ENCODE results near the gene RPS6KA2. TPM values are rescaled to one million over a fixed set of nuclear protein-coding genes. Genes with fewer than 3 reads are reported as not detected.

RPS6KA2 gene
- total RNA-seq, 1 experiment from 2014 or later, result 12.3 TPM

DNA sequence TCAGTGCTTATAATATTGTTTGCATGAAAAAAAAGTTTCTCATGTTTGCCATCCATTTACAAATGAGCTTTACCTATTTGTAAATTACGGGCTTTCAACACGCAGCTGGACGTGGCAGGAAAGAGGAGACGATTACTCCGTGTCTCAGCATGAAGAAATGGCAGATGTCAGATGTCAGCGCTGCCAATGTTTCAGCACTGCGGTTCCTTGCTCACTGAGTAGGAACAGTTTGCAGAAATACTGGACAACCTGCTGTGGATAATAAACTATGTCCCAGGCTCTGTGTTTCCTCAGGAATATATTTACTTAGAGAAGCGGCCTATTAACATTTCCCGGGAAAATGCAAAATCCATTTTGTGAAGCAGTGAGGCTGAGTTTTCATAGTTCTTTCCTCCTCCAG is 63.2 kb downstream of the RPS6KA2 start:
- Histone ChIP-seq H3K9ac (ENCODE audit: extremely low read depth, insufficient read length, low read length) (no peak overlapping the region), H2BK20ac (ENCODE audit: low read depth, low read length, poor library complexity, severe bottlenecking) (no peak overlapping the region), H4K20me1 (ENCODE audit: control insufficient read depth, insufficient read depth, insufficient read length) (no peaks in the 10 kb centered on the region), H3K4ac (ENCODE audit: low read depth, low read length) (no peak overlapping the region), H3K9me3 (ENCODE audit: control insufficient read depth, low read depth, low read length) (no peaks in the 10 kb centered on the region), H3K23ac (ENCODE audit: insufficient read length, low read depth, low read length) (no peak overlapping the region), H4K91ac (ENCODE audit: insufficient read length, low read depth, low read length) (no peak overlapping the region), H4K8ac (replicated peaks; ENCODE audit: insufficient read length, low read depth, low read length) (no peak overlapping the region), H2BK12ac (ENCODE audit: insufficient read length, low read depth, low read length) (no peak overlapping the region), H2AFZ (ENCODE audit: low read length) (no peak overlapping the region), H2BK15ac (ENCODE audit: low read depth, low read length) (no peak overlapping the region), H3K56ac (ENCODE audit: insufficient read length, low read depth, low read length) (no peak overlapping the region), H3K4me1 (ENCODE audit: insufficient read depth, low read length) (0 out of 2 replicates have a peak, but pooled peaks cover 5% of the 10 kb centered on the region), H2BK5ac (ENCODE audit: insufficient read length, low read length) (no peak overlapping the region), H3K27me3 (ENCODE audit: insufficient read depth, low read length) (no peaks in the 10 kb centered on the region), H3K79me1 (ENCODE audit: insufficient read depth, low read depth, low read length, poor library complexity, severe bottlenecking) (no peaks in the 10 kb centered on the region), H3K27ac (ENCODE audit: insufficient read length, low read depth, low read length) (no peak overlapping the region), H2AK5ac (ENCODE audit: insufficient read length, low read length) (no peak overlapping the region), H3K18ac (ENCODE audit: insufficient read length, low read depth, low read length) (no peak overlapping the region), H2BK120ac (ENCODE audit: low read depth, low read length, poor library complexity, severe bottlenecking) (no peak overlapping the region), H3K23me2 (ENCODE audit: insufficient read length, low read depth, low read length, poor library complexity, severe bottlenecking) (no peaks in the 10 kb centered on the region), H3K4me2 (ENCODE audit: insufficient read depth, insufficient read length, low read length) (no peak overlapping the region), H3T11ph (ENCODE audit: low read length) (no peak overlapping the region), H4K5ac (ENCODE audit: insufficient read length, low read depth, low read length) (no peak overlapping the region), H3K14ac (ENCODE audit: insufficient read depth, low read length) (no peak overlapping the region), H3K79me2 (ENCODE audit: insufficient read depth, low read length) (peaks cover 4% of the 10 kb centered on the region; the same call in 1 of the 2 replicates)
- H3K9me3 Mint-ChIP-seq, result no peaks in the 10 kb centered on the region; a peak in 1 of 5 replicates
- H3K36me3 Mint-ChIP-seq (ENCODE audit: insufficient read depth in 1 of 3, low read depth in 3 of 3), result no peaks in the 10 kb centered on the region; a peak in 1 of 7 replicates
- H3K4me3 Mint-ChIP-seq, result no peak overlapping the region
- TF ChIP-seq, protein P1, sequence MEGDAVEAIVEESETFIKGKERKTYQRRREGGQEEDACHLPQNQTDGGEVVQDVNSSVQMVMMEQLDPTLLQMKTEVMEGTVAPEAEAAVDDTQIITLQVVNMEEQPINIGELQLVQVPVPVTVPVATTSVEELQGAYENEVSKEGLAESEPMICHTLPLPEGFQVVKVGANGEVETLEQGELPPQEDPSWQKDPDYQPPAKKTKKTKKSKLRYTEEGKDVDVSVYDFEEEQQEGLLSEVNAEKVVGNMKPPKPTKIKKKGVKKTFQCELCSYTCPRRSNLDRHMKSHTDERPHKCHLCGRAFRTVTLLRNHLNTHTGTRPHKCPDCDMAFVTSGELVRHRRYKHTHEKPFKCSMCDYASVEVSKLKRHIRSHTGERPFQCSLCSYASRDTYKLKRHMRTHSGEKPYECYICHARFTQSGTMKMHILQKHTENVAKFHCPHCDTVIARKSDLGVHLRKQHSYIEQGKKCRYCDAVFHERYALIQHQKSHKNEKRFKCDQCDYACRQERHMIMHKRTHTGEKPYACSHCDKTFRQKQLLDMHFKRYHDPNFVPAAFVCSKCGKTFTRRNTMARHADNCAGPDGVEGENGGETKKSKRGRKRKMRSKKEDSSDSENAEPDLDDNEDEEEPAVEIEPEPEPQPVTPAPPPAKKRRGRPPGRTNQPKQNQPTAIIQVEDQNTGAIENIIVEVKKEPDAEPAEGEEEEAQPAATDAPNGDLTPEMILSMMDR (conservative IDR thresholded peaks at IDR 0.05), result no peak
- H3K27me3 Mint-ChIP-seq (ENCODE audit: low read depth), result no peaks in the 10 kb centered on the region
- peaks cover 15 to 21% of the 10 kb centered on the region in 2 experiments for H3K4me1 Mint-ChIP-seq
- DNase-seq, result no peak
- no peak overlapping the region for H3K27ac Mint-ChIP-seq
- WGBS (ENCODE audit: extremely low coverage, insufficient read length, low lambda C conversion rate), result no CpG with 5 or more reads among the region's 9 CpGs
